Mucosa of descending colon (tissue), 3 donors: ENCODE data around the gene FTO. TPM values are rescaled to one million over a fixed set of nuclear protein-coding genes. Genes with fewer than 3 reads are reported as not detected.

ENCODE experiments used
- ATAC-seq: fragments of 200-7000 bp; cut with Tn5 transposase; one replicate; pipeline ENCODE4 v1.9.1; 2020; ENCODE audit warnings: mild to moderate bottlenecking, moderate library complexity
- DNase-seq, 3 donors: peaks; one replicate each; pipeline ENCODE4 v3.0.0-alpha.2; 2020
- H3K36me3 ChIP-seq: fragments of 200-600 bp; one replicate; pipeline ENCODE4 v1.8.0; 2021; ENCODE audit warnings: low read depth, mild to moderate bottlenecking
- H3K4me1 ChIP-seq: fragments of 200-600 bp; one replicate; pipeline ENCODE4 v1.8.0; 2021; ENCODE audit warnings: low read depth, mild to moderate bottlenecking
- H3K4me3 ChIP-seq: fragments of 200-600 bp; one replicate; pipeline ENCODE4 v1.8.0; 2021; ENCODE audit warnings: mild to moderate bottlenecking
- H3K9me3 ChIP-seq: fragments of 200-600 bp; one replicate; pipeline ENCODE4 v1.8.0; 2021; ENCODE audit warnings: mild to moderate bottlenecking
- intact Hi-C, 2 donors: fragments of 100-400 bp; cut with DNase I in 1 of 2; cut with micrococcal nuclease in 1 of 2; formaldehyde crosslinking; loops; one replicate each; pipeline versions ENCODE4 v1.11.0 to v1.11.1; 2022; cut with DNase I, micrococcal nuclease
- total RNA-seq, 3 donors: library from RNA; stranded (reverse); fragmentation: NEBNext Ultra II Directional in 2 of 3; extraction: Animal tissue kit (Norgen Biotek cat#: 25700) in 2 of 3; gene quantifications; one replicate each; pipeline versions ENCODE4 v1.2.1 to v1.2.4, GENCODE V29; 2021 to 2023
- TF ChIP-seq, protein P1 (sequence below): fragments of 200-600 bp; IDR thresholded peaks from one replicate; pipeline ENCODE4 v1.8.0; 2022; ENCODE audit warnings: antibody characterized with exemption, mild to moderate bottlenecking
- donor health status: DM: no; HTN: no; CAD: no; lungs with moderate emphysema.
- donor health status: DM: no; HTN: no; CAD: no.
- donor health status: DM: no; HTN: yes; CAD: no.

Gene FTO
- total RNA-seq, 3 donors from 2014 or later: 38.0 to 81.7 (median 39.1) TPM

- TF ChIP-seq, protein P1, sequence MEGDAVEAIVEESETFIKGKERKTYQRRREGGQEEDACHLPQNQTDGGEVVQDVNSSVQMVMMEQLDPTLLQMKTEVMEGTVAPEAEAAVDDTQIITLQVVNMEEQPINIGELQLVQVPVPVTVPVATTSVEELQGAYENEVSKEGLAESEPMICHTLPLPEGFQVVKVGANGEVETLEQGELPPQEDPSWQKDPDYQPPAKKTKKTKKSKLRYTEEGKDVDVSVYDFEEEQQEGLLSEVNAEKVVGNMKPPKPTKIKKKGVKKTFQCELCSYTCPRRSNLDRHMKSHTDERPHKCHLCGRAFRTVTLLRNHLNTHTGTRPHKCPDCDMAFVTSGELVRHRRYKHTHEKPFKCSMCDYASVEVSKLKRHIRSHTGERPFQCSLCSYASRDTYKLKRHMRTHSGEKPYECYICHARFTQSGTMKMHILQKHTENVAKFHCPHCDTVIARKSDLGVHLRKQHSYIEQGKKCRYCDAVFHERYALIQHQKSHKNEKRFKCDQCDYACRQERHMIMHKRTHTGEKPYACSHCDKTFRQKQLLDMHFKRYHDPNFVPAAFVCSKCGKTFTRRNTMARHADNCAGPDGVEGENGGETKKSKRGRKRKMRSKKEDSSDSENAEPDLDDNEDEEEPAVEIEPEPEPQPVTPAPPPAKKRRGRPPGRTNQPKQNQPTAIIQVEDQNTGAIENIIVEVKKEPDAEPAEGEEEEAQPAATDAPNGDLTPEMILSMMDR: no peak
- H3K4me1 ChIP-seq: no peaks in the 10 kb centered on the region
- H3K4me3 ChIP-seq: no peak overlapping the region
- DNase-seq (no peak), ATAC-seq (no peak)
- intact Hi-C loops: no loop called here
- H3K9me3 ChIP-seq: no peaks in the 10 kb centered on the region
- H3K36me3 ChIP-seq: no peaks in the 10 kb centered on the region
Measured at GRCh38 chr16:54128629-54129234, 424.8 kb downstream of the FTO start.

GRCh38 chr16:54129810-54130209 is 425.9 kb downstream of the FTO start:
- ATAC-seq (no peak), DNase-seq (no peak)
- TF ChIP-seq, protein P1: no peak
- intact Hi-C loops: no loop called here
- no peak overlapping the region for H3K4me3 ChIP-seq
- no peaks in the 10 kb centered on the region for H3K4me1 ChIP-seq
- no peaks in the 10 kb centered on the region for H3K36me3 ChIP-seq
- H3K9me3 ChIP-seq: no peaks in the 10 kb centered on the region

DNA sequence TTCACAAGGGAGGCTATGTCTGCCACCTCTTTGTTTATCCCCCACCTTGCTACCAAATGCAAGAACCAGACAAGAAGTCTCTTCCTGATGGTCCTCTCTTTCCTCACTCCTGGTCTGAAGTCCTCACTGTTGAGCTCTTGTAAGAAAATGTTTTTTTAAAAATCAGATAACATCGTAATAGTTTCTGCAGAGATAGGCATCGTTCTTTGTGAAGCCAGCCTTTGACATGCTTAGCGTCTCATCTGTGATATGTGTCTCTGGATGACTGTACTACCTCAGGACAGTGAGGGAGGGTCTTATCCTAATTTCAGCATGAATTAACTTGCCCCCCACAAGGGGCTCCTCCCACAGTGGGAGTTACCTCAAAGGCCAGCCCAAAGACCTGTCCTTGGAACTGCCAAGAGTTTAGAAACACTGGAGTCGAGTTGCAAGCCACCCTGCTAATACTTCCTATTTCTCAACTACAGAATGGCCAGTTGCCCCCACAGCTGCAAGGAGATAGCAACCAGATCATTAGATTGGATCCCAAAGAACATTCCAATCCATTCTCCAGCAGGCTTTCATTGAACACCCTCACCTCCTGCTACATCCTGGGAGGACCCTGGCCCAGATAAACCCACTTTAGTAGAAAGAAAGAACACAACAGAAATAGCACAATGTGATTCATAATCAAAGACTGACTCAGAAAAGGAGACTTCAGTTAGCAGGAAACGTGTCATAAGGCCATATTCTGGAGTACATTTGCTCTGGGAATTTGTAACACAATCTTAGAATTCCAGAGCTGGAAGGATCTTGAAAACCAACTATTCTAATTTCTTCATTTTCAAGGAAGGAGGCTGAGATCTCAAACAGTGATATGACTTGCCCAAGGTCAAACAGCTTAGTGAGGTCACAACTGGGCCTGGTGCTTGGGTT is 431.7 kb downstream of the FTO start:
- no peak for ATAC-seq

DNA sequence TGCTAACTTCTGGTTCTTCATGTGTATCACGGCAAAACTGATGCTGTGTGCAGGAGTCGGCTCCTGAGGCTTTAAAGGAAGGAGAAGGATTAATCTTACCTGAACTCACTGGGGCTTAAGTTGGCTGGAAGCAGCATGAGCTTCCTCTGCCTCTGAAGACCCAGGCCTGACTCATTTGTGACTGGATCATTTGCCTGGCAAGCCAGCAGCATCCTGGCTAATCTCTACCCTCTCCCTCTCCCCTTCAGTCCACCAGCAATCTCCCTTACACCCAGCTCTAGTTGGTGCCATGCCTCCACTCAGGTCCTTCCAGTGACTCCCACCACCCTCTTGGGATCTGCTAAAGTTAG is 432.3 kb downstream of the FTO start:
- Histone ChIP-seq H3K4me3 (no peak overlapping the region), H3K4me1 (no peaks in the 10 kb centered on the region), H3K36me3 (no peaks in the 10 kb centered on the region), H3K9me3 (no peaks in the 10 kb centered on the region)
- TF ChIP-seq, protein P1: no peak
- intact Hi-C loops: no loop called here
- DNase-seq: no peak
- ATAC-seq: no peak

More for the DNA sequence above, 431.7 kb downstream of the FTO start:
- H3K36me3 ChIP-seq: no peaks in the 10 kb centered on the region
- intact Hi-C loops: no loop called here
- H3K9me3 ChIP-seq: no peaks in the 10 kb centered on the region
- DNase-seq: no peak
- TF ChIP-seq, protein P1: no peak
- no peak overlapping the region for H3K4me3 ChIP-seq
- H3K4me1 ChIP-seq: no peaks in the 10 kb centered on the region

DNA sequence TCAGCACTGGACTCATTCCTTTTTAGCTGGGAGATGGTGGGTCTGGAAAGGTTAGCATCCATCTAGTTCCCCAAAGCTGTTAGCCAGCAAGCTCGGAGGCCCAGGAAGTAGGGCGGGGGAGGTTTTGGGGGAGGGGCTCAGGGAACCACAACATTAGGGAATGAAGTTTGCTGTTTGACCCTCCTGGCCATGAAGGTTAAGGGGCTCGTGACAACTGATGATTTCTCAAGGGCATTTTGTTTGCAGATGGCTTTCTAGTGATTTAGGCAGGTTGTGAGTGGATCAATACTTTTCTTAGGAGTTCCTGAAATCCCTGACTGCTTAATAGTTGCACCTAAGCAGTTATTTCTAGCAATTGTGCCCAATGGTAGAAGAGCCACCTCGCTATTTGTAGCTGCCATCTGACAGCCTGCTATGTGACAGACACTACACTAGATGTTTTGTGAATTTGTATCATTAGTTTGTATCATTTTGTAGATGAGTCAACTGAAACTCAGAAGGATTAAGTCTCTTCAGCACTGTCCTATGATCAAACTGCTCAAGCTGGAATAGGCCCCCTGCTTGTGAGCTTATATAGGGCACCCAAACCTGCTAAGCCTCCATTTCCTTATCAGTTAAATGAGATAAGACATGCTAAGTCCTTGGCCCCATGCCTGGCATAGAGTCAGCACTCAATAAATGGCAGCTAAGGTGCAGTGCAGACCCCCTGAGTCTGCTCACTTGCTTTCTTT is 436.3 kb downstream of the FTO start:
- ATAC-seq: no peak
- H3K9me3 ChIP-seq: no peaks in the 10 kb centered on the region
- H3K36me3 ChIP-seq: no peaks in the 10 kb centered on the region
- TF ChIP-seq, protein P1: no peak
- DNase-seq: no peak
- no peak overlapping the region for H3K4me3 ChIP-seq
- intact Hi-C loops: no loop called here
- no peaks in the 10 kb centered on the region for H3K4me1 ChIP-seq
